Prostate gland (tissue), 2 donors: ENCODE data around the gene KCNT2. TPM values are rescaled to one million over a fixed set of nuclear protein-coding genes. Genes with fewer than 3 reads are reported as not detected.

Source experiments
- DNase-seq: peaks from one replicate; pipeline ENCODE4 v3.0.0-alpha.2; 2019; ENCODE audit warnings: low spot score
- H3K27ac ChIP-seq, 2 donors: fragments of 200-600 bp; sonication (generic); 2 replicates each; pipeline ENCODE4 v1.5.1; 2017 to 2019
- H3K27me3 ChIP-seq: fragments of 200-600 bp; sonication (generic); replicated peaks from 2 replicates; pipeline ENCODE4 v1.5.1; 2019; ENCODE audit not compliant: insufficient read depth
- H3K36me3 ChIP-seq, 2 donors: fragments of 200-600 bp; sonication (generic); 1 replicate in 1 of 2; 2 replicates in 1 of 2; pipeline versions ENCODE4 v1.5.1 to v1.8.1; 2017 to 2019
- H3K4me1 ChIP-seq: fragments of 200-600 bp; sonication (generic); replicated peaks from 2 replicates; pipeline ENCODE4 v1.5.1; 2019
- H3K4me3 ChIP-seq, 2 donors: fragments of 200-600 bp; sonication (generic); 2 replicates each; pipeline ENCODE4 v1.5.1; 2017 to 2019
- H3K9me3 ChIP-seq: fragments of 200-600 bp; sonication (generic); 2 replicates; pipeline ENCODE4 v1.5.1; 2017
- CTCF ChIP-seq, 4 experiments: fragments of 200-600 bp in 2 of 4; fragments of 450-650 bp in 2 of 4; sonication (generic) in 2 of 4; IDR thresholded peaks; 1 replicate in 3 of 4; 2 replicates in 1 of 4; pipeline ENCODE4 v1.5.1; 2016 to 2019; ENCODE audit warnings: antibody characterized with exemption in 4 of 4, mild to moderate bottlenecking in 2 of 4, moderate library complexity in 2 of 4
- POLR2A ChIP-seq: fragments of 450-650 bp; IDR thresholded peaks from one replicate; pipeline ENCODE4 v1.6.1; 2016; ENCODE audit warnings: antibody characterized with exemption, mild to moderate bottlenecking
- POLR2AphosphoS5 ChIP-seq: sonication (generic); formaldehyde crosslinking; IDR thresholded peaks from one replicate; pipeline ENCODE4 v1.6.1; 2017; ENCODE audit warnings: antibody characterized with exemption
- WGBS: methylation state at CpG from one replicate; pipeline ENCODE4 v1.1.5; 2018; 5-methylcytosine and 5-hydroxymethylcytosine counted together
- intact Hi-C: fragments of 100-400 bp; cut with DNase I; formaldehyde crosslinking; loops from one replicate; pipeline ENCODE4 v1.14.2; 2022
- total RNA-seq, 2 donors: library from RNA; depleted of rRNA; stranded (reverse); fragments of >200 nt; gene quantifications; one replicate each; pipeline ENCODE4 v1.1.0, GENCODE V29; 2016

The KCNT2 gene
- total RNA-seq, 2 donors from 2014 or later: 1.2 to 1.9 TPM

DNA sequence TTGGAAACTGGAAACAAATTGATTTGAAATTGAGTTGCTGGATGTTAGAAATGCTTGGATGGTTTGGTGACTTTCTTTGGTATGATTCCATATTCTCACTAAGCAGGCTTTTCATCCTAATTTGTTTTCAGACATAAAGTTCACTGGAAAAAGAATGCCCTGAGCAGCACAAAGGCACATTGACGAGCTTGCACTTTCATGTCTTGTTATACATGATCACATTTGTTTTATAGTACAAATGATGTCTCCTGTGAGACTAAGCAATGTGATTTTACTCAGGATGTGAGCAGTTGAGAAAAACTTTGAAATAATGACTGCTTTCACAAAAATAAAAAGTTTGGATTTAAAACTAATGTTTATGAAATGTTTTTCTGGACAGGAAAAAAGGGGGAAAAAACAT lies 63.6 kb downstream of the KCNT2 start:
- no peak overlapping the region for H3K27ac ChIP-seq
- no peaks in the 10 kb centered on the region for H3K27me3 ChIP-seq
- H3K9me3 ChIP-seq: no peaks in the 10 kb centered on the region
- no peaks in the 10 kb centered on the region for H3K4me1 ChIP-seq
- TF ChIP-seq POLR2AphosphoS5: no peak
- no peaks in the 10 kb centered on the region for H3K36me3 ChIP-seq
- 17% methylated on average over 1 of the region's 1 CpG for WGBS
- no peak for DNase-seq
- intact Hi-C loops: no loop called here
- no peak overlapping the region for H3K4me3 ChIP-seq

DNA sequence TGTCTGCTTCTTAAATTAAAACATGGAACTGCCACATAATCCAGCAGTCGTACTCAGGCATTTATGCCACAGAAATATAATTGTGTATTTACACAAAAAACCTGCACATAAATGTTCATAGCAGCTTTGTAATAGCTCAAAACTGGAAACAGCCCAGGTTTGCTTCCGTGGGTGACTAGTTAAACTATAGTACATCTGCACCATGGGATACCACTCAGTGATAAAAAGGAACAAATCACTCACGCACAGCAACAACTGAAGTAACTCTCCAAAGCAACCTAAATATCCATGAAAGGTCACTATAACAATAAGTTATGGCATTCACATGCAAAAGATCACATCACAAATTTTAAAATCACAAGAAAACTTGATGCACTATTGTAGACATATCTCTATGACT lies 64.4 kb downstream of the KCNT2 start:
- TF ChIP-seq POLR2A (no peak), CTCF (IDR thresholded peaks at IDR 0.05) (no peak), POLR2AphosphoS5 (no peak)
- H3K4me3 ChIP-seq: no peak overlapping the region
- H3K27me3 ChIP-seq: no peaks in the 10 kb centered on the region
- WGBS: 83% methylated on average over 3 of the region's 3 CpGs
- no peaks in the 10 kb centered on the region for H3K36me3 ChIP-seq
- DNase-seq: no peak
- no peak overlapping the region for H3K27ac ChIP-seq
- H3K9me3 ChIP-seq: no peaks in the 10 kb centered on the region
- no peaks in the 10 kb centered on the region for H3K4me1 ChIP-seq
- intact Hi-C loops: no loop called here

DNA sequence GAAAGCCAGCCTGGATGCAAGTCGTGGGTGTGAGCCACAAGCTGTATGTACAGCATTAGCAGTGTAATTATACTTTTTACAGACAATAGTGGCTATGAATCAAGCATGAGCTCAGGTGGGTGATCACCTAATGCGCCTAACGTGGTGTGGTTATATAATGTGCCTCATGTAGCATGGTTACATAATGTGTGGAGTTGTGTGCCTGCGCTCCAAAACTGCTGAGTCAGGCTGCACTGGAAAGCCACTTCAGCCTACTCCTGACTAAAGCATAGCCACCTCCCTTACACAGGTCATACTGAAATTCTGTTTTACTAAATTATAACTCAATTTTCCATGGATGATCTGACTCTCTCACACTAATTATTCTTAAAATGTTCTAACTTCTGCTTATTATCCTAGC lies 69.8 kb downstream of the KCNT2 start:
- H3K4me1 ChIP-seq: no peaks in the 10 kb centered on the region
- 95% methylated on average over 4 of the region's 4 CpGs for WGBS
- H3K27ac ChIP-seq: no peak overlapping the region
- no peaks in the 10 kb centered on the region for H3K27me3 ChIP-seq
- DNase-seq: no peak
- TF ChIP-seq POLR2AphosphoS5 (no peak), CTCF (IDR thresholded peaks at IDR 0.05) (no peak), POLR2A (no peak)
- H3K36me3 ChIP-seq: no peaks in the 10 kb centered on the region
- intact Hi-C loops: no loop called here
- no peak overlapping the region for H3K4me3 ChIP-seq
- H3K9me3 ChIP-seq: no peaks in the 10 kb centered on the region

DNA sequence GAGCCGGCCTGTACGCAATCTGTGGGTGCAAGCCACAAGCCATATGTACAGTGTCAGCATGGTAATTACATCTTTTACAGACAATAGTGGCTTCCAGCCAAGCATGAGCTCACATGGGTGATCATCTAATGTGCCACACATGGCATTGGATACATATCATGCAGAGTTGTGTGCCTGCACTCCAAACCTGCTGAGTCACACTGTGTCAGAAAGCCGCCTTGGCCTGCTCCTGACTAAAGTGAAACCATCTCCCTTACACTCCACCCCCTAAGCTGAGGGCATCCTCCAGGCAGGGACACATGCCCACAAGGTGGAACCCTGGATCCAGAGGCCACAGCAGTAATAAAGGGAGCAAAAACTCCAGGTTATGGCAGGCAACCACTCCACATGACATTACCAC lies 72.5 kb downstream of the KCNT2 start:
- Histone ChIP-seq H3K9me3 (no peaks in the 10 kb centered on the region), H3K27me3 (no peaks in the 10 kb centered on the region), H3K27ac (no peak overlapping the region), H3K4me3 (no peak overlapping the region), H3K36me3 (no peaks in the 10 kb centered on the region), H3K4me1 (no peaks in the 10 kb centered on the region)
- intact Hi-C loops: no loop called here
- no peak for TF ChIP-seq CTCF (IDR thresholded peaks at IDR 0.05)
- TF ChIP-seq POLR2AphosphoS5: no peak
- TF ChIP-seq POLR2A: no peak
- no peak for DNase-seq
- 63% methylated on average over 3 of the region's 3 CpGs for WGBS

DNA sequence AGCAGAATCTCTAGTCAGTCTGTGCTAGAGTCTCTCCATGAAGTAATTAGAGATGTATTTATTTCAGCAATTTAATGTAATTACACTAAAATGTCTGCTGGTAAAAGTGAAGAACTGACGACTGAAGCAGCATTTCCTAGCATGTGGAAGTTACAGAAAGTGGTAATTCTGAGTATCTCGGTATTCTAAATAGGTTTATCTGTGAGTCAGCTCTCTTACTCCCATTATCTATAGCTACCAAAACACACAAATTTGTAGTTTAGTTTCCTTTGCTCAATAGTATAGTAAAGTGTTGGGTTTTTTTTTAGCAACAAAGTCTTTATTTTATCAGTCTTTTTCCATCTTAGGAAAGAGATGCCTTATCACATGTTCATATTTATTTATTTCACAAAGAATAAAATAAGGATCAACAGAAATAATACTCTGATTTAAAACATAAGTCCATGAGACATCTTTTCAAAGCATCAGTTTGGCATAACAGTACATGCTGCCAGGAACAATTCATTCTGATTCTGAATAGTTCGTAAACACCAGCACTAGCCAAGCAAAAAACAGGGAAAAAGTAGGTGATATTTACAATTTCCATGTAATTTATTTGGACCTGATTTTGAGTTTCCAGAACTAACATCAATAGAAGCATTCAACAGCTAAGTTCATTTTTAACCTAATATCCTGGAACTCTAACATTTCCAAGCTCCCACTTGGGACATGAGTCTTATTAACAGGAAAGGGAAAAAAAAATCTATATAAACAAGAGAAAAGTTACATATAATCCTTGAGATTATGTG lies 76.3 kb downstream of the KCNT2 start:
- no peak for TF ChIP-seq CTCF (IDR thresholded peaks at IDR 0.05)
- TF ChIP-seq POLR2A: no peak
- no peak for TF ChIP-seq POLR2AphosphoS5
- no peak overlapping the region for H3K27ac ChIP-seq
- 66% methylated on average over 3 of the region's 3 CpGs for WGBS
- DNase-seq: no peak
- H3K36me3 ChIP-seq: no peaks in the 10 kb centered on the region
- no peaks in the 10 kb centered on the region for H3K4me1 ChIP-seq
- no peaks in the 10 kb centered on the region for H3K27me3 ChIP-seq
- intact Hi-C loops: no loop called here
- no peak overlapping the region for H3K4me3 ChIP-seq
- H3K9me3 ChIP-seq: no peaks in the 10 kb centered on the region
